Measurements from ENCODE around the gene AIP. TPM values are rescaled to one million over a fixed set of nuclear protein-coding genes. Genes with fewer than 3 reads are reported as not detected.

Gene AIP
- total and polyA plus RNA-seq, 9 of the 15 experiments (the other 6 are each of a cell fraction or from before 2014, with no cell fraction given): 5.2 to 92.5 (median 52.7) TPM

GRCh38 chr11:67516806-67517205 is 34.0 kb downstream of the AIP start (continued):
- TF ChIP-seq ZBTB49 (CRISPR knock-in tag; IDR thresholded peaks at IDR 0.05; ENCODE audit: borderline replicate concordance) (no peak), ARID1B (IDR thresholded peaks at IDR 0.05) (no peak), SMAD3 (CRISPR knock-in tag; conservative IDR thresholded peaks at IDR 0.05) (no peak), PATZ1 (CRISPR knock-in tag; IDR thresholded peaks at IDR 0.05; ENCODE audit: borderline replicate concordance) (no peak), ATF3 (IDR thresholded peaks at IDR 0.05) (no peak), ATF3 (CRISPR knock-in tag; conservative IDR thresholded peaks at IDR 0.05) (no peak)

Data from K562 (cell line).